Peyer's patch (tissue), 4 donors: ENCODE results near the gene AGMO.

Source experiments
- CTCF ChIP-seq, 6 experiments: fragments of 450-650 bp in 4 of 6; fragments of 200-600 bp in 2 of 6; sonication (generic) in 1 of 6; IDR thresholded peaks; one replicate each; pipeline ENCODE4 v1.5.1; 2017 to 2019; ENCODE audit warnings: antibody characterized with exemption in 6 of 6, mild to moderate bottlenecking in 3 of 6, moderate library complexity in 1 of 6
- POLR2A ChIP-seq, 2 donors: fragments of 450-650 bp; IDR thresholded peaks; one replicate each; pipeline ENCODE4 v1.5.1; 2017; ENCODE audit warnings: antibody characterized with exemption in 2 of 2, mild to moderate bottlenecking in 2 of 2, moderate library complexity in 2 of 2

- TF ChIP-seq CTCF (IDR thresholded peaks at IDR 0.05), result no peak
- no peak for TF ChIP-seq POLR2A (IDR thresholded peaks at IDR 0.05)
These were observed 246.1 kb downstream of the AGMO start for GRCh38 chr7:15315678-15316077.
